GM21717 (cell line): ENCODE measurements around the gene ARL2BP.
A peak's percentile ranks its signal among the peaks of the same experiment; 100 is the strongest.
"Not testable (repeated sequence)": the region's sequence is repeated elsewhere in the genome, so short reads cannot be mapped to it uniquely, and the experiment has no call there.

ENCODE experiments used
- ATAC-seq: cut with Tn5 transposase; IDR thresholded peaks from one replicate; pipeline ENCODE4 v1.9.1; 2021; ENCODE audit warnings: mild to moderate bottlenecking, moderate library complexity; ENCODE audit not compliant: unreplicated experiment

ARL2BP gene

DNA sequence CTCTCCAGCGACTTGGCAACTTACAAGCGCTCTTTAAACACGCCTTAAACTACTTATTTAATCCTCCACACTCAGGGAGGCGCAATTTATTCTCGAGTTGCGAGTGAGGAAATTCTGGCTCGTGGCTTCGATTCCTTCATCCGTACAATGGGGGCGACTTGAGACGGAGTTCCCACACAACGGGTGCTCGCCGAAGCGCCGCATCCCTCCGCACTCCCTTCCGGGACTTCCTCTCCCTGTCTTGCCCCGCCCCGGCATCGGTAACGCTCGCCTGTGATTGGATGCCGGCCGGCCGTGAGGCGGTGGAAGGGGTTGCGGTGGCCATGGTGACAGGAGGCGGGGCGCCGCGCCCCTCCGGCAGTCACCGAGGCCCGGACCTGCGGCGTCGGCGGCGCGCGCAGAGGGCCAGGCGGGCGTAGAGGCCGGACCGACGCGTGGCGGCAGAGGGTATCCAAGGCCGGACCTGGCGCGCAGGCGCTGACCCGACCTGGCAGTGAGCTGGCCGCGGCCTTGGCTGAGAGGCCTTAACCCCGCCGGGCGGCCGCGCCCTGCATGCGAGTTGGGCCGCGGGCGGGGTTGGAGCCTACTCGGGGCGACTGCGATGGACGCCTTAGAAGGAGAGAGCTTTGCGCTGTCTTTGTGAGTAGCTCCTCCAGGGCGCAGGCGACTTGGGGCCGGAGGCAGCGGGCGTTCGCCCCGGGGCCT lies at the start of gene ARL2BP:
TSS of gene ARL2BP (plus strand) at position 493 of the 705 bp plus-strand sequence. CDS start at position 602, 109 bp downstream.
- peak; percentile 94 for ATAC-seq

- no peak for ATAC-seq
These were observed 48.8 kb upstream of the ARL2BP start for GRCh38 chr16:57196286-57196685.

- ATAC-seq, result no peak
These were observed 48.3 kb upstream of the ARL2BP start for GRCh38 chr16:57196753-57197152.

DNA sequence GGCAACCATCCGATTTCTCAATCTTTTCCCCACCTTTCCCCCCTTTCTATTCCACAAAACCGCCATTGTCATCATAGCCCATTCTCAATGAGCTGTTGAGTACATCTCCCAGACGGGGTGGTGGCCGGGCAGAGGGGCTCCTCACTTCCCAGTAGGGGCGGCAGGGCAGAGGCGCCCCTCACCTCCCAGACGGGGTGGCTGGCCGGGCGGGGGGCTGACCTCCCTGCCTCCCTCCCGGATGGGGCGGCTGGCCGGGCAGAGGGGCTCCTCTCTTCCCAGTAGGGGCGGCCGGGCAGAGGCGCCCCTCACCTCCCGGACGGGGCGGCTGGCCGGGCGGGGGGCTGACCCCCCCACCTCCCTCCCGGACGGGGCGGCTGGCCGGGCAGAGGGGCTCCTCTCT lies 44.7 kb upstream of the ARL2BP start:
- ATAC-seq, result not testable (repeated sequence)

GRCh38 chr16:57200926-57201325 lies 44.1 kb upstream of the ARL2BP start:
- not testable (repeated sequence) for ATAC-seq

DNA sequence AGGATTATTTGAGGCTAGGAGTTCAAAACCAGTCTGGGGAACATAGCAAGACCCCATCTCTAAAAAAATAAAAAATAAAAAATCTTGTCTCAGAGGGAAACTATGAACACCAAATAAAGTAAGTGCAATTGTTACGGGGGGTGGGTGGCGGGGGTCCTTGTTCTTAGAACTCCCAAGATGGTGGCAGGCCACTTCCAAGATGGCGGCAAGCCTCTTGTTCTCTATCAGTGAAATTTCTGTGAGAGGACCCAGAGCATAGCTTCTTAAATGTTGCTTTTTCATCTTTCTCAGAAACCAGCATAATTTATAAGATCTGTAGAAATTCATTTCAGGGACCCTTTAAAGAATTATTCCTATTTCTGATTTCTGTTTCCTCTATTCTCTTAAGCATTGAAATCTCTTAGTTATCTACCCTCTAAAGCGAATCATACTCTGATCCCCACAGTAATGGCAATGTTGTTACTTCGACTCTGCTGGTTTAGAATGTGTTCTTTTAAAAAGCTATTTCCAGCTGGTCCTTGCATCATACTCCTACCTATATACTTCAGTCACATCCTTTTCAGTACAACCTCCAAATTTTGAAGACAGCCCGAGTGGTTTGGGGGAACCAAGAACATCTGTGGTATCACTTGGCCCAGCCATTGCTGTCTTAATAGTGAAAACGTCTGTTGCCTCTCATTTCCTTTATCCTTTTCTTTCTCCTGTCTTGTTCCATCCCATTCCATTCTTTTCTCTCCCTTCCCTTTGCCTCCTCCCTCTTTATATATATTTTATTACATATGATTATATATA lies 42.8 kb upstream of the ARL2BP start:
- no peak for ATAC-seq

GRCh38 chr16:57203451-57203850 lies 41.6 kb upstream of the ARL2BP start:
- no peak for ATAC-seq

DNA sequence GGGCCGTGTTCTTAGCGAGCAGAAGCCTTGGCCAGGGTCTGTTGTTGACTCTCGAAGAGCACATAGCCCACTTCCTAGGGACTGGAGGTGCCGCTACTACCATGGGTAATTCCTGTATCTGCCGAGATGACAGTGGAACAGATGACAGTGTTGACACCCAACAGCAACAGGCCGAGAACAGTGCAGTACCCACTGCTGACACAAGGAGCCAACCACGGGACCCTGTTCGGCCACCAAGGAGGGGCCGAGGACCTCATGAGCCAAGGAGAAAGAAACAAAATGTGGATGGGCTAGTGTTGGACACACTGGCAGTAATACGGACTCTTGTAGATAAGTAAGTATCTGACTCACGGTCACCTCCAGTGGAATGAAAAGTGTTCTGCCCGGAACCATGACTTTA lies 40.4 kb upstream of the ARL2BP start:
- no peak for ATAC-seq

- ATAC-seq, result no peak
These were observed 36.1 kb upstream of the ARL2BP start for GRCh38 chr16:57208926-57209325.

DNA sequence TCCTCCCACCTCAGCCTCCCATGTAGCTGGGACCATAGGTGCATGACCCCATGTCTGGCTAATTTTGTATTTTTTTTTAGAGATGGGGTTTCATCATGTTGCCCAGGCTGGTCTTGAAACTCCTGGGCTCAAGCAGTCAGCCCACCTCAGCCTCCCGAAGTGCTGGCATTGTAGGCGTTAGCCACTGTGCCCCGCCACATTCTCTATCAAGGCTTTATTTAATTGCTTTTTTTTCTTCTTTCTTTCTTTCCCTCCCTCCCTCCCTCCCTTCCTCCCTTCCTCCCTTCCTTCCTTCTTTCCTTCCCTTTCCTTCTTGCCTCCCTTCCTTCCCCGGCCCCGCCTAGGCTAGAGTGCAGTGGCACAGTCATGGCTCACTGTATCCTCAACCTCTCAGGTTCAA lies 35.3 kb upstream of the ARL2BP start:
- no peak for ATAC-seq

- no peak for ATAC-seq
These were observed 31.6 kb upstream of the ARL2BP start for GRCh38 chr16:57213462-57213861.

DNA sequence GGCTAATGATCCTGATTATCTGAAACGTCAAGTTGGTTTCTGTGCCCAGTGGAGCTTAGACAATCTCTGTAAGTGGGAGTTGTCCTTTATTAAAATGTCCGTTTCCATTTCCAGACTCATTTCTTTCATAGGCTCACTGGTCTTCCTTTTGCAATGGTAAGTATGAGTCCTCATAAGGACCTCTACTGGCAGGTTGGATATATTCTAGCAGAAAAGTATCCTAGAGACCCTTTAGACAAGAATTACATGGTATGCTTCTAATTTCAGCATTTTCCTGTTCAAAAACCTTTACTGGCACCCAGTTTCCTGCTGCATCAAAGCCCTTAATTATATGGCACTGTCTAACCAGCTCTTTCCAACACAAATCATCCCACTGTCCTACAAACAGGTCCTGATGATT lies 28.1 kb upstream of the ARL2BP start:
- ATAC-seq, result no peak

DNA sequence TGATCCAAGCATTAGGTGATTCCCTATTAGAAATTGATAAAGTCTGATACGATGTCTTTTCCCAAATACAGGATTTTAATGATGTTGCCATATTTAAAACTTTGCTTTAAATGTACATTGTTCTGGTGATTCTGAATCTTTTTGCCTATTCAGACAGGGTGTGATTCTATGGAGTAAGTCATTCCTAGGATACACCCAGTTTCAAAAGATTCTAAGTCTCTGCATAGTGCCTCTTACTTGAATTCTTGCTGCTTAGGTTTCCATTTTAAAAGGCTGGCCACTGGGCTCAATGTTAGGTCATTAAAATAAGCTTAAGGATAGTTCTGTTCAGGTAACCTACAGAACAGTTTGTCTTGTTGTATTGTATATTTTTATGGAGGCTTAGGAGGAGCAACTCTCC lies 22.0 kb upstream of the ARL2BP start:
- no peak for ATAC-seq

DNA sequence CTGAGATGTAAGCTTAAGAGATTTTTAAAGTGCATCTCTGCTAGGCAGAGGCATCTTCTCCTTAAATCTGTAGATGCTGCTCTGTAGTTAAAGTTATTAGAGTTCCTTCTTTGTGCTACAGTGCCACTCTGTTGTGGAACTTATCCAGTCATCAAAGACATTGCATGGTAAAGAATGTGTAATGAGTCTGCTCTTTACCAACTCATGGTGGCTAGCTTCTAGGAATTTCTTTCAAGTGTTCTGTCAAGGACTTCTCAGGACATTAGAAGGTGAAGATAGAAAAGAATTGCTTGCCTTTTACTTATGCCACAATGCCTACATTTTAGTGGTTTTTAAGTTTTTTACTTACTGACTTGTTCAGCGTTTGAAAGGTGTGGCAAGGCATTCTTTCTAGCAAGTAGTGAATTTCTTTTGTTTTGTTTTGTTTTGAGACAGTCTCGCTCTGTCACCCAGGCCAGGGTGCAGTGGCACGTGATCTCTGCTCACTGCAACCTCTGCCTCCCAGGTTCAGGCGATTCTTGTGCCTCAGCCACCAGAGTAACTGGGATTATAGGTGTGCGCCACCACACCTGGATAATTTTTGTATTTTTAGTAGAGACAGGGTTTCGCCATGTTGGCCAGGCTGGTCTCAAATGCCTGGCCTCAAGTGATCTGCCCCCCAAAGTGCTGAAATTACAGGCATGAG lies 20.3 kb upstream of the ARL2BP start:
- no peak for ATAC-seq

GRCh38 chr16:57225978-57226377 lies 19.1 kb upstream of the ARL2BP start:
- ATAC-seq, result no peak

GRCh38 chr16:57226701-57227621 lies 18.1 kb upstream of the ARL2BP start:
- no peak for ATAC-seq

DNA sequence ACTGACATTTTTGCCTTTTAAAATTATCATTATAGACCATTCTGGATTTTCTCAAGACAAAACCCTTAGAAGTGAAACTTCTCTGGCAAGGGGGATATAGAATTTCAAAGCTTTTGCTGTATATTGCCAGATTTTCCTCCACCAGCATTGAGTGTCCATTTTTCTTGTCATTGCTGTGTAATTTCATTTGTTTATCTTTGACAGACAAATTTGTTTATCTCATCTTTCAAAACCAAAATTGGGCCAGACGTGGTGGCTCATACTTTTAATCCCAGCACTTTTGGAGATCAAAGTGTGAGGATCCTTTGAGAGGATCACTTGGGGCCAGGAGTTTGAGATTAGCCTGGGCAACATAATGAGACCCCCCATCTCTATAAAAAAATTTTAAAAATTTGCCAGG lies 16.0 kb upstream of the ARL2BP start:
- ATAC-seq, result no peak

- no peak for ATAC-seq
These were observed 13.2 kb upstream of the ARL2BP start for GRCh38 chr16:57231821-57232350.

- ATAC-seq, result no peak
These were observed 10.9 kb upstream of the ARL2BP start for GRCh38 chr16:57233944-57234706.

- ATAC-seq, result no peak
These were observed 10.4 kb upstream of the ARL2BP start for GRCh38 chr16:57234707-57235092.
